H9 (cell line): ENCODE data around the gene FRZB. TPM values are rescaled to one million over a fixed set of nuclear protein-coding genes. Genes with fewer than 3 reads are reported as not detected.

Experiments used
- DNase-seq: peaks from one replicate; pipeline ENCODE4 v3.0.0-alpha.2; 2017
- H2AFZ ChIP-seq: one replicate; pipeline ENCODE4 v1.6.1; 2013; ENCODE audit warnings: mild to moderate bottlenecking, low read length, control low read depth, moderate library complexity
- H2AK5ac ChIP-seq: 2 replicates; pipeline ENCODE4 v1.6.1; 2013; ENCODE audit warnings: low read length, control low read depth, mixed read lengths; ENCODE audit not compliant: insufficient read length
- H2BK120ac ChIP-seq: one replicate; pipeline ENCODE4 v1.6.1; 2013; ENCODE audit warnings: low read depth, mild to moderate bottlenecking, low read length, control low read depth, inconsistent platforms; ENCODE audit not compliant: poor library complexity, severe bottlenecking
- H2BK12ac ChIP-seq: 2 replicates; pipeline ENCODE4 v1.6.1; 2013; ENCODE audit warnings: low read length, control low read depth, mixed read lengths, low read depth; ENCODE audit not compliant: insufficient read length
- H2BK15ac ChIP-seq: 2 replicates; pipeline ENCODE4 v1.6.1; 2013; ENCODE audit warnings: low read depth, low read length, control low read depth
- H2BK20ac ChIP-seq: one replicate; pipeline ENCODE4 v1.6.1; 2013; ENCODE audit warnings: low read depth, mild to moderate bottlenecking, low read length, control low read depth, inconsistent platforms; ENCODE audit not compliant: poor library complexity, severe bottlenecking
- H2BK5ac ChIP-seq: 2 replicates; pipeline ENCODE4 v1.6.1; 2013; ENCODE audit warnings: low read length, control low read depth, mixed read lengths; ENCODE audit not compliant: insufficient read length
- H3K14ac ChIP-seq: 2 replicates; pipeline ENCODE4 v1.6.1; 2013; ENCODE audit warnings: low read length, control low read depth; ENCODE audit not compliant: insufficient read depth
- H3K18ac ChIP-seq: 2 replicates; pipeline ENCODE4 v1.6.1; 2013; ENCODE audit warnings: low read depth, mild to moderate bottlenecking, mixed read lengths, low read length, control low read depth; ENCODE audit not compliant: insufficient read length
- H3K23ac ChIP-seq: 2 replicates; pipeline ENCODE4 v1.6.1; 2013; ENCODE audit warnings: low read length, control low read depth, mixed read lengths, low read depth; ENCODE audit not compliant: insufficient read length
- H3K23me2 ChIP-seq: 2 replicates; pipeline ENCODE4 v1.6.1; 2013; ENCODE audit warnings: low read depth, mild to moderate bottlenecking, mixed read lengths, low read length, control low read depth; ENCODE audit not compliant: insufficient read length, poor library complexity, severe bottlenecking
- H3K27ac ChIP-seq: 2 replicates; pipeline ENCODE4 v1.5.1; 2013; ENCODE audit warnings: low read length, control low read depth, mixed read lengths, low read depth; ENCODE audit not compliant: insufficient read length
- H3K27me3 ChIP-seq: 2 replicates; pipeline ENCODE4 v1.6.1; 2013; ENCODE audit warnings: low read length, control low read depth, inconsistent platforms; ENCODE audit not compliant: insufficient read depth
- H3K4ac ChIP-seq: 2 replicates; pipeline ENCODE4 v1.6.1; 2013; ENCODE audit warnings: low read depth, mild to moderate bottlenecking, control low read depth, inconsistent platforms, low read length, moderate library complexity
- H3K4me1 ChIP-seq: 2 replicates; pipeline ENCODE4 v1.6.1; 2013; ENCODE audit warnings: low read length, control low read depth, inconsistent platforms; ENCODE audit not compliant: insufficient read depth
- H3K4me2 ChIP-seq: 2 replicates; pipeline ENCODE4 v1.6.1; 2013; ENCODE audit warnings: low read length, control low read depth, mixed read lengths; ENCODE audit not compliant: insufficient read length, insufficient read depth
- H3K56ac ChIP-seq: 2 replicates; pipeline ENCODE4 v1.6.1; 2013; ENCODE audit warnings: low read depth, mild to moderate bottlenecking, mixed read lengths, low read length, control low read depth; ENCODE audit not compliant: insufficient read length
- H3K79me1 ChIP-seq: 2 replicates; pipeline ENCODE4 v1.6.1; 2013; ENCODE audit warnings: low read depth, mild to moderate bottlenecking, moderate library complexity, low read length, control low read depth, inconsistent platforms; ENCODE audit not compliant: insufficient read depth, poor library complexity, severe bottlenecking
- H3K79me2 ChIP-seq: 2 replicates; pipeline ENCODE4 v1.6.1; 2013; ENCODE audit warnings: low read length, control low read depth, inconsistent platforms; ENCODE audit not compliant: insufficient read depth
- H3K9ac ChIP-seq: 2 replicates; pipeline ENCODE4 v1.6.1; 2013; ENCODE audit warnings: low read length, control low read depth, mixed read lengths; ENCODE audit not compliant: insufficient read length; ENCODE audit errors: extremely low read depth
- H3K9me3 ChIP-seq: one replicate; pipeline ENCODE4 v1.6.1; 2013; ENCODE audit warnings: low read depth, low read length, inconsistent platforms; ENCODE audit not compliant: control insufficient read depth
- H3T11ph ChIP-seq: one replicate; pipeline ENCODE4 v1.6.1; 2013; ENCODE audit warnings: mild to moderate bottlenecking, low read length, control low read depth, inconsistent platforms
- H4K20me1 ChIP-seq: one replicate; pipeline ENCODE4 v1.6.1; 2013; ENCODE audit not compliant: control insufficient read depth, insufficient read length, insufficient read depth
- H4K5ac ChIP-seq: 2 replicates; pipeline ENCODE4 v1.6.1; 2013; ENCODE audit warnings: low read depth, mild to moderate bottlenecking, mixed read lengths, low read length, control low read depth; ENCODE audit not compliant: insufficient read length
- H4K8ac ChIP-seq: replicated peaks from 2 replicates; pipeline ENCODE4 v1.6.1; 2013; ENCODE audit warnings: low read length, control low read depth, mixed read lengths, low read depth; ENCODE audit not compliant: insufficient read length
- H4K91ac ChIP-seq: 2 replicates; pipeline ENCODE4 v1.6.1; 2013; ENCODE audit warnings: low read depth, mild to moderate bottlenecking, moderate library complexity, mixed read lengths, low read length, control low read depth; ENCODE audit not compliant: insufficient read length
- H3K27ac Mint-ChIP-seq, 3 experiments: 2 replicates in 2 of 3; 3 replicates in 1 of 3; pipeline ENCODE4 v1.8.0; 2020 to 2021; ENCODE audit warnings: mixed read lengths in 3 of 3, mild to moderate bottlenecking in 1 of 3, moderate library complexity in 1 of 3
- H3K27me3 Mint-ChIP-seq: 2 replicates; pipeline ENCODE4 v1.8.0; 2021; ENCODE audit warnings: low read depth, mild to moderate bottlenecking, moderate library complexity, mixed read lengths
- H3K36me3 Mint-ChIP-seq, 3 experiments: 2 replicates in 2 of 3; 3 replicates in 1 of 3; pipeline ENCODE4 v1.8.0; 2020 to 2021; ENCODE audit warnings: low read depth in 3 of 3, mixed read lengths in 3 of 3; ENCODE audit not compliant: insufficient read depth in 1 of 3
- H3K4me1 Mint-ChIP-seq, 2 experiments: 2 replicates each; pipeline ENCODE4 v1.8.0; 2020; ENCODE audit warnings: mixed read lengths in 2 of 2
- H3K4me3 Mint-ChIP-seq, 2 experiments: 2 replicates in 1 of 2; 3 replicates in 1 of 2; pipeline ENCODE4 v1.8.0; 2020 to 2021; ENCODE audit warnings: mild to moderate bottlenecking in 2 of 2, mixed read lengths in 2 of 2, moderate library complexity in 1 of 2
- H3K9me3 Mint-ChIP-seq, 2 experiments: 2 replicates in 1 of 2; 3 replicates in 1 of 2; pipeline ENCODE4 v1.8.0; 2020; ENCODE audit warnings: mild to moderate bottlenecking in 2 of 2, mixed read lengths in 2 of 2, moderate library complexity in 1 of 2
- CTCF ChIP-seq: fragments of 200-600 bp; sonication (generic); conservative IDR thresholded peaks from 3 replicates; pipeline ENCODE4 v1.8.0; 2021; ENCODE audit warnings: antibody characterized with exemption, mild to moderate bottlenecking
- WGBS: extraction: QIAGEN DNeasy Blood & Tissue Kit; methylation state at CpG from one replicate; pipeline ENCODE4 v1.1.7; 2013; ENCODE audit warnings: missing lambda C conversion rate, low lambda C conversion rate, mixed read lengths; ENCODE audit not compliant: insufficient read length; ENCODE audit errors: extremely low coverage; 5-methylcytosine and 5-hydroxymethylcytosine counted together
- total RNA-seq: library from RNA; stranded (reverse); gene quantifications from 2 replicates; pipeline ENCODE4 v1.2.1, GENCODE V29; 2021

FRZB gene
- total RNA-seq, 1 experiment from 2014 or later, result 1.1 TPM

GRCh38 chr2:182784058-182784706, 82.3 kb downstream of the FRZB start:
- H4K8ac ChIP-seq, result no peak overlapping the region
- H3K9ac ChIP-seq, result no peak overlapping the region
- H3K4me2 ChIP-seq, result no peak overlapping the region
- H3K4me1 Mint-ChIP-seq, result peaks cover 3% of the 10 kb centered on the region in 2 experiments; a peak in 3 of 4 replicates
- H2BK20ac ChIP-seq, result no peak overlapping the region
- H3K14ac ChIP-seq, result no peak overlapping the region
- no peaks in the 10 kb centered on the region for H4K20me1 ChIP-seq
- H3T11ph ChIP-seq, result no peak overlapping the region
- no peak overlapping the region for H4K91ac ChIP-seq
- H3K23ac ChIP-seq, result no peak overlapping the region
- H2AFZ ChIP-seq, result no peak overlapping the region
- no peak overlapping the region for H2BK5ac ChIP-seq
- H3K23me2 ChIP-seq, result no peaks in the 10 kb centered on the region
- no peak overlapping the region for H2BK15ac ChIP-seq
- no CpG with 5 or more reads among the region's 4 CpGs for WGBS
- no peaks in the 10 kb centered on the region for H3K9me3 ChIP-seq
- no peak overlapping the region for H3K27ac ChIP-seq
- H3K79me1 ChIP-seq, result no peaks in the 10 kb centered on the region
- no peak overlapping the region for H4K5ac ChIP-seq
- H3K4ac ChIP-seq, result no peak overlapping the region
- no peak overlapping the region for H3K27ac Mint-ChIP-seq
- no peaks in the 10 kb centered on the region for H3K4me1 ChIP-seq
- no peak overlapping the region for H2BK12ac ChIP-seq
- H3K9me3 Mint-ChIP-seq, result peaks cover 0 to 3% of the 10 kb centered on the region in 2 experiments; a peak in 1 of 5 replicates
- TF ChIP-seq CTCF, result no peak
- H3K56ac ChIP-seq, result no peak overlapping the region
- H3K27me3 ChIP-seq, result no peaks in the 10 kb centered on the region
- no peak overlapping the region for H3K18ac ChIP-seq
- H3K36me3 Mint-ChIP-seq, result peaks cover 15 to 18% (median 18%) of the 10 kb centered on the region in 3 experiments
- no peak overlapping the region for H3K4me3 Mint-ChIP-seq
- H2AK5ac ChIP-seq, result no peak overlapping the region
- H2BK120ac ChIP-seq, result no peak overlapping the region
- no peaks in the 10 kb centered on the region for H3K79me2 ChIP-seq
- no peak for DNase-seq
- no peaks in the 10 kb centered on the region for H3K27me3 Mint-ChIP-seq

Other genes with a start within 250 kb of the FRZB start
- 119 and 129 TPM in 2 replicates for gene DNAJC10, start 150.4 kb downstream of the FRZB start, total RNA-seq
- gene NCKAP1, start 171.8 kb upstream of the FRZB start, total RNA-seq, result 99.8 and 112 TPM in 2 replicates
- 1.2 and 1.8 TPM in 2 replicates for gene DUSP19, start 212.1 kb upstream of the FRZB start, total RNA-seq